Loucy (cell line): Measurements from ENCODE around the gene CCDC28B.

ENCODE experiments used
- H2AFZ ChIP-seq: fragments of 200-600 bp; sonication (generic); 2 replicates; pipeline ENCODE4 v1.6.0; 2016; ENCODE audit warnings: antibody characterized with exemption, mild to moderate bottlenecking, low read length, moderate library complexity
- H3F3A ChIP-seq: fragments of 200-600 bp; 2 replicates; pipeline ENCODE4 v1.6.0; 2016; ENCODE audit warnings: antibody characterized with exemption, low read depth, mild to moderate bottlenecking
- H3K27me3 ChIP-seq: fragments of 200-600 bp; sonication (generic); 2 replicates; pipeline ENCODE4 v1.6.1; 2014; ENCODE audit warnings: low read length, mild to moderate bottlenecking; ENCODE audit not compliant: insufficient read depth, poor library complexity, severe bottlenecking
- H3K36me3 ChIP-seq: fragments of 200-600 bp; sonication (generic); 2 replicates; pipeline ENCODE4 v1.6.1; 2016; ENCODE audit warnings: low read length; ENCODE audit not compliant: insufficient read depth
- H3K4me1 ChIP-seq: fragments of 200-600 bp; sonication (generic); 2 replicates; pipeline ENCODE4 v1.5.1; 2014; ENCODE audit warnings: low read length, mild to moderate bottlenecking; ENCODE audit not compliant: insufficient read depth, poor library complexity, severe bottlenecking
- H3K4me2 ChIP-seq: fragments of 200-600 bp; sonication (generic); 2 replicates; pipeline ENCODE4 v1.6.0; 2014; ENCODE audit warnings: antibody characterized with exemption, low read length, low read depth, mild to moderate bottlenecking; ENCODE audit not compliant: poor library complexity, severe bottlenecking
- H3K4me3 ChIP-seq: fragments of 200-600 bp; sonication (generic); 2 replicates; pipeline ENCODE4 v1.5.1; 2014; ENCODE audit warnings: low read length, mild to moderate bottlenecking, mixed read lengths; ENCODE audit not compliant: poor library complexity, severe bottlenecking
- H3K79me2 ChIP-seq: fragments of 200-600 bp; sonication (generic); 2 replicates; pipeline ENCODE4 v1.6.1; 2014; ENCODE audit warnings: low read length; ENCODE audit not compliant: insufficient read depth
- H3K9ac ChIP-seq: fragments of 200-600 bp; sonication (generic); 2 replicates; pipeline ENCODE4 v1.6.0; 2014; ENCODE audit warnings: mild to moderate bottlenecking, low read depth, low read length, moderate library complexity; ENCODE audit not compliant: poor library complexity, severe bottlenecking
- H3K9me2 ChIP-seq: fragments of 200-600 bp; sonication (generic); replicated peaks from 2 replicates; pipeline ENCODE4 v1.6.1; 2016; ENCODE audit warnings: low read depth, low read length, mixed read lengths
- H3K9me3 ChIP-seq: fragments of 200-600 bp; sonication (generic); 2 replicates; pipeline ENCODE4 v1.6.1; 2014; ENCODE audit warnings: mild to moderate bottlenecking, antibody characterized with exemption, low read length, low read depth; ENCODE audit not compliant: insufficient read depth
- H4K20me1 ChIP-seq: fragments of 200-600 bp; sonication (generic); 2 replicates; pipeline ENCODE4 v1.6.0; 2014; ENCODE audit warnings: antibody characterized with exemption, low read length, mild to moderate bottlenecking; ENCODE audit not compliant: insufficient read depth, poor library complexity, severe bottlenecking
- CTCF ChIP-seq: fragments of 200-600 bp; sonication (generic); conservative IDR thresholded peaks from 2 replicates; pipeline ENCODE4 v1.5.1; 2014; ENCODE audit warnings: mild to moderate bottlenecking, antibody characterized with exemption, low read length
- EZH2phosphoT487 ChIP-seq: fragments of 200-600 bp; IDR thresholded peaks from 2 replicates; pipeline ENCODE4 v1.6.1; 2018; ENCODE audit warnings: antibody characterized with exemption, mild to moderate bottlenecking, moderate library complexity, borderline replicate concordance

Gene CCDC28B

GRCh38 chr1:32192220-32192948 is 8.0 kb upstream of the CCDC28B start:
- H3K27me3 ChIP-seq: no peaks in the 10 kb centered on the region
- peaks cover 68% of the 10 kb centered on the region for H4K20me1 ChIP-seq
- H3K4me2 ChIP-seq: no peak overlapping the region
- no peaks in the 10 kb centered on the region for H3K9me2 ChIP-seq
- H3K4me1 ChIP-seq: peaks cover 27% of the 10 kb centered on the region
- no peak overlapping the region for H2AFZ ChIP-seq
- H3K36me3 ChIP-seq: peaks cover 92% of the 10 kb centered on the region; the same call in 1 of the 2 replicates
- H3K4me3 ChIP-seq: no peak overlapping the region
- H3K9me3 ChIP-seq: no peaks in the 10 kb centered on the region
- H3K79me2 ChIP-seq: peaks cover 25% of the 10 kb centered on the region
- TF ChIP-seq EZH2phosphoT487 (no peak), CTCF (no peak)
- H3K9ac ChIP-seq: no peak overlapping the region
- peaks cover 7% of the 10 kb centered on the region; the same call in 1 of the 2 replicates for H3F3A ChIP-seq

GRCh38 chr1:32194984-32195383 is 5.4 kb upstream of the CCDC28B start:
- peaks cover 1% of the 10 kb centered on the region; the same call in 1 of the 2 replicates for H3K79me2 ChIP-seq
- no peak overlapping the region for H3K9ac ChIP-seq
- H4K20me1 ChIP-seq: peaks cover 68% of the 10 kb centered on the region
- H2AFZ ChIP-seq: no peak overlapping the region
- H3K9me2 ChIP-seq: no peaks in the 10 kb centered on the region
- TF ChIP-seq EZH2phosphoT487 (no peak), CTCF (no peak)
- H3K4me2 ChIP-seq: no peak overlapping the region
- H3K9me3 ChIP-seq: no peaks in the 10 kb centered on the region
- H3F3A ChIP-seq: peaks cover 7% of the 10 kb centered on the region; the same call in 1 of the 2 replicates
- H3K36me3 ChIP-seq: peaks cover 66% of the 10 kb centered on the region; the same call in 1 of the 2 replicates
- H3K27me3 ChIP-seq: no peaks in the 10 kb centered on the region
- H3K4me1 ChIP-seq: peaks cover 31% of the 10 kb centered on the region
- H3K4me3 ChIP-seq: no peak overlapping the region

GRCh38 chr1:32195531-32195930 is 4.9 kb upstream of the CCDC28B start:
- H3K79me2 ChIP-seq: no peaks in the 10 kb centered on the region
- H3K9me2 ChIP-seq: no peaks in the 10 kb centered on the region
- H4K20me1 ChIP-seq: peaks cover 66% of the 10 kb centered on the region
- no peak overlapping the region for H3K4me3 ChIP-seq
- TF ChIP-seq CTCF (no peak), EZH2phosphoT487 (no peak)
- H3F3A ChIP-seq: peaks cover 7% of the 10 kb centered on the region; the same call in 1 of the 2 replicates
- H3K9me3 ChIP-seq: no peaks in the 10 kb centered on the region
- H3K9ac ChIP-seq: no peak overlapping the region
- H3K36me3 ChIP-seq: peaks cover 60% of the 10 kb centered on the region; the same call in 1 of the 2 replicates
- H3K27me3 ChIP-seq: no peaks in the 10 kb centered on the region
- H2AFZ ChIP-seq: no peak overlapping the region
- H3K4me1 ChIP-seq: peaks cover 37% of the 10 kb centered on the region
- peak overlapping the region; percentile 65 for H3K4me2 ChIP-seq
